Suprapubic skin (tissue), 4 donors: ENCODE data around the gene CNTNAP1. TPM values are rescaled to one million over a fixed set of nuclear protein-coding genes. Genes with fewer than 3 reads are reported as not detected.

Experiments used
- DNase-seq, 2 donors: peaks; one replicate each; pipeline ENCODE4 v3.0.0-alpha.2; 2019; ENCODE audit warnings: low spot score in 2 of 2
- H3K27ac ChIP-seq: fragments of 200-600 bp; sonication (generic); one replicate; pipeline ENCODE4 v1.5.1; 2019
- H3K27me3 ChIP-seq: fragments of 200-600 bp; sonication (generic); one replicate; pipeline ENCODE4 v1.5.1; 2019
- H3K36me3 ChIP-seq: fragments of 200-600 bp; sonication (generic); one replicate; pipeline ENCODE4 v1.5.1; 2019
- H3K4me1 ChIP-seq: fragments of 200-600 bp; sonication (generic); one replicate; pipeline ENCODE4 v1.5.1; 2019
- H3K4me3 ChIP-seq: fragments of 200-600 bp; sonication (generic); one replicate; pipeline ENCODE4 v1.5.1; 2019; ENCODE audit warnings: mild to moderate bottlenecking
- H3K9me3 ChIP-seq: fragments of 200-600 bp; sonication (generic); one replicate; pipeline ENCODE4 v1.5.1; 2019
- CTCF ChIP-seq, 2 donors: fragments of 200-600 bp in 1 of 2; fragments of 450-650 bp in 1 of 2; sonication (generic) in 1 of 2; IDR thresholded peaks; one replicate each; pipeline ENCODE4 v1.5.1; 2016 to 2019; ENCODE audit warnings: antibody characterized with exemption in 2 of 2, mild to moderate bottlenecking in 1 of 2, moderate library complexity in 1 of 2
- EP300 ChIP-seq: sonication (generic); formaldehyde crosslinking; IDR thresholded peaks from one replicate; pipeline ENCODE4 v1.6.1; 2017; ENCODE audit warnings: antibody characterized with exemption
- POLR2A ChIP-seq, 2 donors: fragments of 450-650 bp; IDR thresholded peaks; one replicate each; pipeline ENCODE4 v1.6.1; 2017; ENCODE audit warnings: antibody characterized with exemption in 2 of 2, mild to moderate bottlenecking in 2 of 2, moderate library complexity in 2 of 2
- POLR2AphosphoS5 ChIP-seq, 3 donors: sonication (generic); formaldehyde crosslinking; IDR thresholded peaks; one replicate each; pipeline ENCODE4 v1.6.1; 2017; ENCODE audit warnings: antibody characterized with exemption in 3 of 3
- WGBS: methylation state at CpG from one replicate; pipeline ENCODE4 v1.1.5; 2018; 5-methylcytosine and 5-hydroxymethylcytosine counted together
- total RNA-seq, 4 donors: library from RNA; depleted of rRNA; stranded (reverse); fragments of >200 nt; gene quantifications; one replicate each; pipeline ENCODE4 v1.1.0, GENCODE V29; 2016

CNTNAP1 gene
- total RNA-seq, 4 donors from 2014 or later = 0.79 to 3.3 (median 1.2) TPM

- no peak overlapping the region for H3K27ac ChIP-seq
- H3K27me3 ChIP-seq = no peaks in the 10 kb centered on the region
- H3K9me3 ChIP-seq = no peaks in the 10 kb centered on the region
- WGBS = 30% methylated on average over 1 of the region's 2 CpGs
- H3K36me3 ChIP-seq = peaks cover 67% of the 10 kb centered on the region
- DNase-seq = peak in 1 of 2 donors; percentile 56
- TF ChIP-seq POLR2A (IDR thresholded peaks at IDR 0.05) = no peak
- no peak for TF ChIP-seq EP300
- no peak for TF ChIP-seq CTCF (IDR thresholded peaks at IDR 0.05)
- TF ChIP-seq POLR2AphosphoS5 (IDR thresholded peaks at IDR 0.05) = no peak
- no peak overlapping the region for H3K4me3 ChIP-seq
- H3K4me1 ChIP-seq = no peaks in the 10 kb centered on the region
Measured at GRCh38 chr17:42698736-42699414, 16.5 kb downstream of the CNTNAP1 start.

- no peak for DNase-seq
- Histone ChIP-seq H3K9me3 (no peaks in the 10 kb centered on the region), H3K4me1 (no peaks in the 10 kb centered on the region), H3K4me3 (no peak overlapping the region), H3K36me3 (peaks cover 69% of the 10 kb centered on the region), H3K27ac (no peak overlapping the region), H3K27me3 (no peaks in the 10 kb centered on the region)
- TF ChIP-seq EP300 (no peak), CTCF (IDR thresholded peaks at IDR 0.05) (no peak), POLR2AphosphoS5 (IDR thresholded peaks at IDR 0.05) (no peak), POLR2A (IDR thresholded peaks at IDR 0.05) (no peak)
- 83% methylated on average over 4 of the region's 4 CpGs for WGBS
Measured at GRCh38 chr17:42699415-42699740, 17.0 kb downstream of the CNTNAP1 start.

- Histone ChIP-seq H3K36me3 (peaks cover 69% of the 10 kb centered on the region), H3K27ac (no peak overlapping the region)
Measured at GRCh38 chr17:42700586-42701289, 18.4 kb downstream of the CNTNAP1 start.

GRCh38 chr17:42702446-42702845, 20.1 kb downstream of the CNTNAP1 start:
- H3K36me3 ChIP-seq = peaks cover 79% of the 10 kb centered on the region
- DNase-seq = peak in 1 of 2 donors; percentile 38
- H3K27ac ChIP-seq = no peak overlapping the region
- TF ChIP-seq EP300 (no peak), POLR2AphosphoS5 (IDR thresholded peaks at IDR 0.05) (no peak), POLR2A (IDR thresholded peaks at IDR 0.05) (no peak), CTCF (IDR thresholded peaks at IDR 0.05) (no peak)
- no peak overlapping the region for H3K4me3 ChIP-seq
- 83% methylated on average over 11 of the region's 11 CpGs for WGBS
- H3K4me1 ChIP-seq = no peaks in the 10 kb centered on the region
- no peaks in the 10 kb centered on the region for H3K9me3 ChIP-seq
- no peaks in the 10 kb centered on the region for H3K27me3 ChIP-seq

More at GRCh38 chr17:42700586-42701289, 18.4 kb downstream of the CNTNAP1 start:
- H3K27me3 ChIP-seq = no peaks in the 10 kb centered on the region
- TF ChIP-seq EP300 (no peak), POLR2AphosphoS5 (IDR thresholded peaks at IDR 0.05) (no peak), CTCF (IDR thresholded peaks at IDR 0.05) (no peak), POLR2A (IDR thresholded peaks at IDR 0.05) (no peak)
- H3K4me3 ChIP-seq = no peak overlapping the region
- no peaks in the 10 kb centered on the region for H3K4me1 ChIP-seq
- 79% methylated on average over 10 of the region's 10 CpGs for WGBS
- DNase-seq = peak in 1 of 2 donors; percentile 50
- no peaks in the 10 kb centered on the region for H3K9me3 ChIP-seq

- peaks cover 98% of the 10 kb centered on the region for H3K36me3 ChIP-seq
- H3K4me3 ChIP-seq = no peak overlapping the region
- H3K27ac ChIP-seq = no peak overlapping the region
- H3K27me3 ChIP-seq = no peaks in the 10 kb centered on the region
- TF ChIP-seq POLR2A (IDR thresholded peaks at IDR 0.05) (no peak), EP300 (no peak), CTCF (IDR thresholded peaks at IDR 0.05) (no peak), POLR2AphosphoS5 (IDR thresholded peaks at IDR 0.05) (no peak)
- no peaks in the 10 kb centered on the region for H3K9me3 ChIP-seq
- no peaks in the 10 kb centered on the region for H3K4me1 ChIP-seq
- WGBS = 95% methylated on average over 5 of the region's 5 CpGs
- no peak for DNase-seq
Measured at GRCh38 chr17:42704490-42704836, 22.1 kb downstream of the CNTNAP1 start.
